Stimulated activated CD4-positive, alpha-beta T cell treated with anti-CD3 and anti-CD28 coated beads, Interleukin-12 subunit alpha, Interleukin-12 subunit beta, amount 100 ng/mL, for 24 hours (primary cell): ENCODE measurements around the gene GART.
"Not testable (repeated sequence)": the region's sequence is repeated elsewhere in the genome, so short reads cannot be mapped to it uniquely, and the experiment has no call there.

Experiments
- DNase-seq, 2 experiments: peaks; one replicate each; pipeline ENCODE4 v3.0.0-alpha.2; 2020; ENCODE audit warnings: low read depth in 2 of 2

GART gene

GRCh38 chr21:33518899-33519298 is 23.0 kb downstream of the GART start:
- no peak for DNase-seq

GRCh38 chr21:33514229-33514628 is 27.7 kb downstream of the GART start:
- DNase-seq, result no peak

- no peak for DNase-seq
Measured at GRCh38 chr21:33512481-33512880, 29.4 kb downstream of the GART start.

GRCh38 chr21:33511639-33512038 is 30.3 kb downstream of the GART start:
- DNase-seq, result no peak

GRCh38 chr21:33510826-33511225 is 31.1 kb downstream of the GART start:
- no peak for DNase-seq

GRCh38 chr21:33507003-33507402 is 34.9 kb downstream of the GART start:
- DNase-seq, result not testable (repeated sequence)

- DNase-seq, result no peak
Measured at GRCh38 chr21:33505833-33506232, 36.1 kb downstream of the GART start.

GRCh38 chr21:33496345-33496744 is 45.6 kb downstream of the GART start:
- no peak for DNase-seq

GRCh38 chr21:33495743-33496142 is 46.2 kb downstream of the GART start:
- DNase-seq, result no peak

GRCh38 chr21:33493756-33494155 is 48.2 kb downstream of the GART start:
- no peak for DNase-seq

GRCh38 chr21:33492571-33492970 is 49.3 kb downstream of the GART start:
- DNase-seq, result no peak

- DNase-seq, result peak; percentile 88 to 90
Measured at GRCh38 chr21:33491373-33492102, 50.4 kb downstream of the GART start, which contains the start of gene DNAJC28. Gene DNAJC28, minus strand, starts transcription at chr21:33491716. Its CDS starts 2,323 bp downstream, at chr21:33489393.

- no peak for DNase-seq
Measured at GRCh38 chr21:33490991-33491372, 50.9 kb downstream of the GART start.

GRCh38 chr21:33488936-33489335 is 53.0 kb downstream of the GART start:
- DNase-seq, result no peak

- DNase-seq, result no peak
Measured at GRCh38 chr21:33487996-33488395, 53.9 kb downstream of the GART start.

- DNase-seq, result no peak
Measured at GRCh38 chr21:33481314-33481943, 60.5 kb downstream of the GART start.

GRCh38 chr21:33480481-33481103 is 61.3 kb downstream of the GART start:
- DNase-seq, result no peak

GRCh38 chr21:33479679-33480480 is 62.0 kb downstream of the GART start, which contains the start of gene TMEM50B:
Gene TMEM50B, minus strand, starts transcription at chr21:33479974. Its CDS starts 11,089 bp downstream, at chr21:33468885.
- DNase-seq, result peak; percentile 94 to 97

- DNase-seq, result peak; percentile 21 to 33
Measured at GRCh38 chr21:33478935-33479678, 62.8 kb downstream of the GART start.

- no peak for DNase-seq
Measured at GRCh38 chr21:33478182-33478581, 63.7 kb downstream of the GART start.

- no peak for DNase-seq
Measured at GRCh38 chr21:33477066-33477465, 64.9 kb downstream of the GART start.
